ENCODE data around the gene KRTAP21-2.

DNA sequence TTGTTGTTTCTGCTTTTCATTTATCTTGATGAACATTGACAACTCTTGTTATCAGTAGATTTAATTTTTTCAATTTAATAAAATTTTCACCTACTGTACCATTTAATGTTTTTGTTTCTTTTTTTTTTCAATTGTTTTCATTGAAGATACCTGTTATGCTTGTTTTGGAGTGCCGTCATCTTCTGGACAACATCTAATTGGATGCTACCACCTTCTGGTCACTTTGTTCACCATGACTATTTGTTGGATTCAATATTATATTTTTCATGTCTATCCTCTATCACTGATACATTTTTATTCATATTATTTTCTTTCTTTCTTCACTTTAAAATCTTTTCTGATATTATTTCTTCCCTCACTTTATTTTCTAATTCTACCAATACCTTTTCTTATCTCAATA, 14.0 kb downstream of the KRTAP21-2 start:
- TF ChIP-seq, protein P1, sequence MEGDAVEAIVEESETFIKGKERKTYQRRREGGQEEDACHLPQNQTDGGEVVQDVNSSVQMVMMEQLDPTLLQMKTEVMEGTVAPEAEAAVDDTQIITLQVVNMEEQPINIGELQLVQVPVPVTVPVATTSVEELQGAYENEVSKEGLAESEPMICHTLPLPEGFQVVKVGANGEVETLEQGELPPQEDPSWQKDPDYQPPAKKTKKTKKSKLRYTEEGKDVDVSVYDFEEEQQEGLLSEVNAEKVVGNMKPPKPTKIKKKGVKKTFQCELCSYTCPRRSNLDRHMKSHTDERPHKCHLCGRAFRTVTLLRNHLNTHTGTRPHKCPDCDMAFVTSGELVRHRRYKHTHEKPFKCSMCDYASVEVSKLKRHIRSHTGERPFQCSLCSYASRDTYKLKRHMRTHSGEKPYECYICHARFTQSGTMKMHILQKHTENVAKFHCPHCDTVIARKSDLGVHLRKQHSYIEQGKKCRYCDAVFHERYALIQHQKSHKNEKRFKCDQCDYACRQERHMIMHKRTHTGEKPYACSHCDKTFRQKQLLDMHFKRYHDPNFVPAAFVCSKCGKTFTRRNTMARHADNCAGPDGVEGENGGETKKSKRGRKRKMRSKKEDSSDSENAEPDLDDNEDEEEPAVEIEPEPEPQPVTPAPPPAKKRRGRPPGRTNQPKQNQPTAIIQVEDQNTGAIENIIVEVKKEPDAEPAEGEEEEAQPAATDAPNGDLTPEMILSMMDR (IDR thresholded peaks at IDR 0.05), result no peak; the same call in 1 of the 2 replicates
- TF ChIP-seq SIN3A (IDR thresholded peaks at IDR 0.05; ENCODE audit: borderline replicate concordance, insufficient read depth, low read depth, low read length), result no peak
